Liver (tissue), 3 donors: ENCODE results near the gene ADCY9.

Source experiments
- CTCF ChIP-seq: fragments of 150-350 bp; IDR thresholded peaks from 2 replicates; pipeline ENCODE4 v1.5.1; 2017; ENCODE audit warnings: improper control_type of control experiment, low read depth, low read length; ENCODE audit not compliant: missing input control
- MAX ChIP-seq: IDR thresholded peaks from 2 replicates; pipeline ENCODE4 v1.6.1; 2016; ENCODE audit warnings: antibody characterized with exemption
- RAD21 ChIP-seq, 2 donors: IDR thresholded peaks; 2 replicates each; pipeline ENCODE4 v1.6.1; 2016; ENCODE audit warnings: antibody characterized with exemption in 2 of 2, mild to moderate bottlenecking in 2 of 2
- YY1 ChIP-seq: IDR thresholded peaks from 2 replicates; pipeline ENCODE4 v1.6.1; 2016; ENCODE audit warnings: antibody characterized with exemption, mild to moderate bottlenecking
- ZBTB33 ChIP-seq: IDR thresholded peaks from 2 replicates; pipeline ENCODE4 v1.6.1; 2016; ENCODE audit warnings: antibody characterized with exemption
- donor health status: healthy.
- donor health status: healthy.

- no peak for TF ChIP-seq RAD21 (IDR thresholded peaks at IDR 0.05)
- TF ChIP-seq CTCF, result no peak
- no peak for TF ChIP-seq YY1
- TF ChIP-seq ZBTB33, result no peak
- TF ChIP-seq MAX, result no peak
Observed at GRCh38 chr16:4092547-4093265, 23.5 kb downstream of the ADCY9 start.
